ENCODE results near the gene GRAMD2B. TPM values are rescaled to one million over a fixed set of nuclear protein-coding genes. Genes with fewer than 3 reads are reported as not detected.

The GRAMD2B gene
- total and polyA plus RNA-seq, 2 experiments from 2014 or later, result 18.9 to 32.5 TPM

DNA sequence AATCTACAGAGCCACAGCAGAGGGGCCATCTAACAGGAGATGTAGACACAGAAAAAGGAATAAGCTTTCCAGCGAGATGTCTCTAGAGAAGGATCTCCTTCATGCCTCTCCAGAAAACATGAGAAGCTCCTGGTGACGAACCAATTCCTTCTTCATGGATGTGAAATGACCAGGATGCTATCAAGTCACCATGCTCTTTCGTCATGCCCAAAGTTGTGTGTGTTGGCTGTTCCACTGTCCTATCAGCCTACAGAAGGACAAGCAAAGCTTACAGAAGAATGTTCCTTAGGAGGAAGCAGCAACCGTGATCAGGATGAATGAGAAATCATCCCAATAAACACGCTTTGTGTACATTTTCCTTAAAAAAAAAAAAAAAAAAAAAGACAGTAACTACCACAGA is 117.4 kb downstream of the GRAMD2B start:
- no peak overlapping the region for H2AFZ ChIP-seq
- H4K20me1 ChIP-seq (ENCODE audit: insufficient read depth, poor library complexity, severe bottlenecking), result no peaks in the 10 kb centered on the region
- no peaks in the 10 kb centered on the region for H3K9me3 ChIP-seq (ENCODE audit: low read depth)
- no peaks in the 10 kb centered on the region for H3K36me3 ChIP-seq (replicated peaks; ENCODE audit: insufficient read depth, low read depth)
- no peaks in the 10 kb centered on the region for H3K27me3 ChIP-seq
- no peak for DNase-seq (ENCODE audit: low spot score)
- H3K4me3 ChIP-seq, result no peak overlapping the region
- H3K9me2 ChIP-seq (replicated peaks; ENCODE audit: insufficient read depth), result no peaks in the 10 kb centered on the region
- 92% methylated on average over 5 of the region's 5 CpGs for WGBS (ENCODE audit: low lambda C conversion rate, missing lambda C conversion rate)
- no peaks in the 10 kb centered on the region for H3K79me2 ChIP-seq
- peaks cover 3% of the 10 kb centered on the region for H3K4me1 ChIP-seq (ENCODE audit: insufficient read depth)
- H3K27ac ChIP-seq, result no peak overlapping the region
- H3K4me2 ChIP-seq, result no peak overlapping the region
- no peak for TF ChIP-seq EZH2 (IDR thresholded peaks at IDR 0.05; ENCODE audit: borderline replicate concordance)
- TF ChIP-seq, protein P1, sequence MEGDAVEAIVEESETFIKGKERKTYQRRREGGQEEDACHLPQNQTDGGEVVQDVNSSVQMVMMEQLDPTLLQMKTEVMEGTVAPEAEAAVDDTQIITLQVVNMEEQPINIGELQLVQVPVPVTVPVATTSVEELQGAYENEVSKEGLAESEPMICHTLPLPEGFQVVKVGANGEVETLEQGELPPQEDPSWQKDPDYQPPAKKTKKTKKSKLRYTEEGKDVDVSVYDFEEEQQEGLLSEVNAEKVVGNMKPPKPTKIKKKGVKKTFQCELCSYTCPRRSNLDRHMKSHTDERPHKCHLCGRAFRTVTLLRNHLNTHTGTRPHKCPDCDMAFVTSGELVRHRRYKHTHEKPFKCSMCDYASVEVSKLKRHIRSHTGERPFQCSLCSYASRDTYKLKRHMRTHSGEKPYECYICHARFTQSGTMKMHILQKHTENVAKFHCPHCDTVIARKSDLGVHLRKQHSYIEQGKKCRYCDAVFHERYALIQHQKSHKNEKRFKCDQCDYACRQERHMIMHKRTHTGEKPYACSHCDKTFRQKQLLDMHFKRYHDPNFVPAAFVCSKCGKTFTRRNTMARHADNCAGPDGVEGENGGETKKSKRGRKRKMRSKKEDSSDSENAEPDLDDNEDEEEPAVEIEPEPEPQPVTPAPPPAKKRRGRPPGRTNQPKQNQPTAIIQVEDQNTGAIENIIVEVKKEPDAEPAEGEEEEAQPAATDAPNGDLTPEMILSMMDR (IDR thresholded peaks at IDR 0.05; ENCODE audit: poor library complexity), result no peak
- TF ChIP-seq EZH2phosphoT487 (IDR thresholded peaks at IDR 0.05; ENCODE audit: low read depth, severe bottlenecking, unreplicated experiment), result no peak

DNA sequence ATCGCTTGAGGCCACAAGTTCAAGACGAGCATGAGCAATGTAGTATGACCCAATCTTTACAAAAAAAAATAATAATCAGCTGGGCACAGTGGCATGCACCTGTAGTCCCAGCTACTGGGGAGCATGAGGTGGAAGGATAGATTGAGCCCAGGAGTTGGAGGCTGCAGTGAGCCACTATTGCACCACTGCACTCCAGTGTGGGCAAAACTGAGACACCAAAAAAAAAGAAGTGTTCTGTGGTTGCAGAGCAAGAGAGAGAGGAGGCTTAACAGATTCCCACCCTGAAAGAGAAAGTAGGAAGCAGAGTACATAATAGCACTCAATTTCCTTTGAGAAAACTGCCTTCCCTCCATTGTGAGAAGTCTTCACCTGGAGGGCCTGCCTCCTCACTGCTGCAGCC is 119.2 kb downstream of the GRAMD2B start:
- Histone ChIP-seq H2AFZ (no peak overlapping the region), H3K27ac (no peak overlapping the region), H3K27me3 (no peaks in the 10 kb centered on the region), H3K4me3 (no peak overlapping the region), H4K20me1 (ENCODE audit: insufficient read depth, poor library complexity, severe bottlenecking) (no peaks in the 10 kb centered on the region), H3K4me2 (no peak overlapping the region), H3K9me3 (ENCODE audit: low read depth) (no peaks in the 10 kb centered on the region), H3K79me2 (no peaks in the 10 kb centered on the region), H3K36me3 (replicated peaks; ENCODE audit: insufficient read depth, low read depth) (no peaks in the 10 kb centered on the region), H3K9me2 (replicated peaks; ENCODE audit: insufficient read depth) (no peaks in the 10 kb centered on the region), H3K4me1 (ENCODE audit: insufficient read depth) (peaks cover 3% of the 10 kb centered on the region)
- 100% methylated on average over 2 of the region's 2 CpGs for WGBS (ENCODE audit: low lambda C conversion rate, missing lambda C conversion rate)
- no peak for DNase-seq (ENCODE audit: low spot score)
- TF ChIP-seq EZH2 (IDR thresholded peaks at IDR 0.05; ENCODE audit: borderline replicate concordance) (no peak), EZH2phosphoT487 (IDR thresholded peaks at IDR 0.05; ENCODE audit: low read depth, severe bottlenecking, unreplicated experiment) (no peak)
- TF ChIP-seq, protein P1 (IDR thresholded peaks at IDR 0.05; ENCODE audit: poor library complexity), result no peak

DNA sequence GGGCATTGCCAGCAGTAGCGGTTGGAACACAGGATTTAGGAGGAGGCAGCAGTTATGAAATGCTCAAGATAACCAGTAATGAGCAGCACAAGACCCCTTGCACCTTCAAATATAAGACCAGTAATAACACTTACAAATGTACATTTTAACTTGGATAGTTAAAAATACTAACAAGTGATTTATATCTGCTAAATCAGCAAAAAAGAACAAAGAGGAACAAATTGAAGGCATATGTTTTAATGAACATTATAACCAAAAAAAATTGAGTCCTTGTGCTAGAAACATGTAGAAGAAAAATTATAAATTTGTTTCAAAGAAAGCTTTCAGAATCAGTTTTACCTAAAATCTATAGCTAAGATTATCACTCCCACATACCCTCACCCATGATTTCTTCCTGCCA is 119.8 kb downstream of the GRAMD2B start:
- no peaks in the 10 kb centered on the region for H3K79me2 ChIP-seq
- H3K27me3 ChIP-seq, result no peaks in the 10 kb centered on the region
- TF ChIP-seq EZH2 (IDR thresholded peaks at IDR 0.05; ENCODE audit: borderline replicate concordance), result no peak
- TF ChIP-seq, protein P1 (IDR thresholded peaks at IDR 0.05; ENCODE audit: poor library complexity), result no peak
- no peak for TF ChIP-seq EZH2phosphoT487 (IDR thresholded peaks at IDR 0.05; ENCODE audit: low read depth, severe bottlenecking, unreplicated experiment)
- no peak for DNase-seq (ENCODE audit: low spot score)
- no peak overlapping the region for H2AFZ ChIP-seq
- H3K27ac ChIP-seq, result peak overlapping the region; percentile 53
- no peaks in the 10 kb centered on the region for H3K9me2 ChIP-seq (replicated peaks; ENCODE audit: insufficient read depth)
- H3K9me3 ChIP-seq (ENCODE audit: low read depth), result no peaks in the 10 kb centered on the region
- H3K4me3 ChIP-seq, result no peak overlapping the region
- no peaks in the 10 kb centered on the region for H3K36me3 ChIP-seq (replicated peaks; ENCODE audit: insufficient read depth, low read depth)
- peaks cover 3% of the 10 kb centered on the region for H3K4me1 ChIP-seq (ENCODE audit: insufficient read depth)
- WGBS (ENCODE audit: low lambda C conversion rate, missing lambda C conversion rate), result 100% methylated on average over 1 of the region's 1 CpG
- H3K4me2 ChIP-seq, result no peak overlapping the region
- no peaks in the 10 kb centered on the region for H4K20me1 ChIP-seq (ENCODE audit: insufficient read depth, poor library complexity, severe bottlenecking)

DNA sequence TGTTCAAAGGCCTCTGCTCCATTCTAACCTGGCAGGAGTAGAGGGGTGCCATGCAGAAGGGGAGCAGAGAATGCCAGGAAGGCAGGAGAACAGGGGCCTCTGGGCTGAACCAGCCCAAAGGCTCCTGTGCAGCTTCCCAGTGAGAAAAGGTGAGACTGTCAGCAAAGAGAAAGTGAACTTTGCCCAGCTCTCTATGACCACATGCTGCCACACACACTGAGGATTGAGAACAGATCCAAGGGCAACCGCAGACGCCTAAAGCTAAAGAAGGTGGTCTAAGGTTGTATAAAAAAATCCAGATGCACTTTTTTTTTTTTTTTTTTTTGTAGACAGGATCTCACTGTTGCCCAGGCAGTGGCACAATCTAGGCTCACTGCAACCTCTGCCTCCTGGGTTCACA is 120.5 kb downstream of the GRAMD2B start:
- Histone ChIP-seq H3K9me3 (ENCODE audit: low read depth) (no peaks in the 10 kb centered on the region), H3K27me3 (no peaks in the 10 kb centered on the region), H3K79me2 (no peaks in the 10 kb centered on the region), H4K20me1 (ENCODE audit: insufficient read depth, poor library complexity, severe bottlenecking) (no peaks in the 10 kb centered on the region), H3K9me2 (replicated peaks; ENCODE audit: insufficient read depth) (no peaks in the 10 kb centered on the region), H2AFZ (no peak overlapping the region), H3K36me3 (replicated peaks; ENCODE audit: insufficient read depth, low read depth) (no peaks in the 10 kb centered on the region), H3K27ac (peak overlapping the region; percentile 53), H3K4me3 (no peak overlapping the region), H3K4me1 (ENCODE audit: insufficient read depth) (peaks cover 3% of the 10 kb centered on the region), H3K4me2 (no peak overlapping the region)
- peak; percentile 67 for DNase-seq (ENCODE audit: low spot score)
- WGBS (ENCODE audit: low lambda C conversion rate, missing lambda C conversion rate), result 70% methylated on average over 2 of the region's 2 CpGs
- no peak for TF ChIP-seq EZH2 (IDR thresholded peaks at IDR 0.05; ENCODE audit: borderline replicate concordance)
- no peak for TF ChIP-seq EZH2phosphoT487 (IDR thresholded peaks at IDR 0.05; ENCODE audit: low read depth, severe bottlenecking, unreplicated experiment)
- TF ChIP-seq, protein P1 (IDR thresholded peaks at IDR 0.05; ENCODE audit: poor library complexity), result no peak
